ENCODE measurements around the gene TIAL1. TPM values are rescaled to one million over a fixed set of nuclear protein-coding genes. Genes with fewer than 3 reads are reported as not detected.

TIAL1 gene
- total and polyA plus RNA-seq, 2 donors (not counting 1 experiment from before 2014, with no cell fraction given), result 38.5 to 116 TPM

DNA sequence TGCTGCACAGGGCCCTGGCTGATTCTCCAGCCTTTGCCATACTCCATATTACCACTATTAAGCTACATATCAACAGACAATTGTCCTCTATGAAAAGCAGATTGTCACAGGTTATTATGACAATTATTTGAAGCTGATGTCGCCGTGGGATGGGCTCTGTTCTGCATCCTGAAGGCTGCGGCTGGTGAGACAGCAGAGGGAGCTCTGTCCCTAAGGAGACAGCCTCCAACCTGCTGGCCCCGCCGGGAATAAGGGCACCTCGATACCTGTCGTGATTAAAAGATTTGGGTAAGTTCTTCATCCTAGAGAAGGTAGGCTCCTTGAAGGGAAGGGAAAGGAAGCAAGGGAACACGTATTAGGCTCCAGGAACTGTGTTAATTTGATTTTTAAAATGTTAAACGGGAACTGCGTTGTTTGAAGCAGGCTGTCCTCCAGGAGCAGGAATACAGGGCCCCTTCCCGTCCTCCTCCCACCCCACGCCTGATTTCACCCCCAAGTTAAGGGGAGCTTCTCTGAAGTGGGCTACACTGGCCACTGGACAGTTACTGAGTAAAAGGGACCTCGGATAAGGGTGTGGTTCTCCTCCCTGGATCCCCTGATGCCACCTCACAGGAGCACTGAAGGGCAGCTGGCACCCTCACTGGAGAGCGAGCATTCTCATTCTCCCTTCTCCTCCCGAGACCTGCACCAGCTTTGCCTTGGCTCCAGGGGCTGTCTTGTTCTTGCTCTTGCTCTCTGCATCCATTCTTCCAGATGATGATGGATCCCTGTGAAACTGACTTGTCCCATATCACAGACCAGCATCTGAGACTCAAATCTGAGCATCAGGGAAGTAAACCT is 11.8 kb upstream of the TIAL1 start:
- H3K9ac ChIP-seq (ENCODE audit: insufficient read depth, low read length), result no peak overlapping the region
- H3K36me3 ChIP-seq (ENCODE audit: control insufficient read depth, insufficient read depth, low read length), result no peaks in the 10 kb centered on the region
- H3K79me2 ChIP-seq (ENCODE audit: control insufficient read depth, insufficient read depth, low read length), result no peaks in the 10 kb centered on the region
- H3K27ac ChIP-seq (ENCODE audit: insufficient read depth, low read length), result no peak overlapping the region
- no peaks in the 10 kb centered on the region for H3K27me3 ChIP-seq (ENCODE audit: control insufficient read depth, insufficient read depth, low read length)
- peak; percentile 25 to 40 for DNase-seq (ENCODE audit: low read depth in 2 of 2)
- H3K4me1 ChIP-seq (ENCODE audit: control insufficient read depth, extremely low read depth, insufficient read depth, low read length), result no peaks in the 10 kb centered on the region
- no peak overlapping the region for H2AFZ ChIP-seq (ENCODE audit: low read length)
- no peak for TF ChIP-seq EZH2 (IDR thresholded peaks at IDR 0.05; ENCODE audit: low read length, missing control alignments)
- TF ChIP-seq, protein P1, sequence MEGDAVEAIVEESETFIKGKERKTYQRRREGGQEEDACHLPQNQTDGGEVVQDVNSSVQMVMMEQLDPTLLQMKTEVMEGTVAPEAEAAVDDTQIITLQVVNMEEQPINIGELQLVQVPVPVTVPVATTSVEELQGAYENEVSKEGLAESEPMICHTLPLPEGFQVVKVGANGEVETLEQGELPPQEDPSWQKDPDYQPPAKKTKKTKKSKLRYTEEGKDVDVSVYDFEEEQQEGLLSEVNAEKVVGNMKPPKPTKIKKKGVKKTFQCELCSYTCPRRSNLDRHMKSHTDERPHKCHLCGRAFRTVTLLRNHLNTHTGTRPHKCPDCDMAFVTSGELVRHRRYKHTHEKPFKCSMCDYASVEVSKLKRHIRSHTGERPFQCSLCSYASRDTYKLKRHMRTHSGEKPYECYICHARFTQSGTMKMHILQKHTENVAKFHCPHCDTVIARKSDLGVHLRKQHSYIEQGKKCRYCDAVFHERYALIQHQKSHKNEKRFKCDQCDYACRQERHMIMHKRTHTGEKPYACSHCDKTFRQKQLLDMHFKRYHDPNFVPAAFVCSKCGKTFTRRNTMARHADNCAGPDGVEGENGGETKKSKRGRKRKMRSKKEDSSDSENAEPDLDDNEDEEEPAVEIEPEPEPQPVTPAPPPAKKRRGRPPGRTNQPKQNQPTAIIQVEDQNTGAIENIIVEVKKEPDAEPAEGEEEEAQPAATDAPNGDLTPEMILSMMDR (conservative IDR thresholded peaks at IDR 0.05 in 1 of 2, IDR thresholded peaks at IDR 0.05 in 1 of 2; ENCODE audit: low read depth in 1 of 2, low read length in 2 of 2), result peak; percentile 61 to 74
- H3K4me3 ChIP-seq (replicated peaks in 1 of 4; ENCODE audit: control extremely low read depth in 1 of 4, insufficient read depth in 1 of 4, low read depth in 3 of 4, low read length in 4 of 4), result no peak overlapping the region
- H4K20me1 ChIP-seq (ENCODE audit: control insufficient read depth, extremely low read depth, insufficient read depth, low read length), result no peaks in the 10 kb centered on the region
- peak overlapping the region; percentile 54 for H3K4me2 ChIP-seq (ENCODE audit: extremely low read depth, insufficient read depth, low read length)
- H3K9me3 ChIP-seq (ENCODE audit: control insufficient read depth, insufficient read depth, low read depth, low read length), result no peaks in the 10 kb centered on the region

DNA sequence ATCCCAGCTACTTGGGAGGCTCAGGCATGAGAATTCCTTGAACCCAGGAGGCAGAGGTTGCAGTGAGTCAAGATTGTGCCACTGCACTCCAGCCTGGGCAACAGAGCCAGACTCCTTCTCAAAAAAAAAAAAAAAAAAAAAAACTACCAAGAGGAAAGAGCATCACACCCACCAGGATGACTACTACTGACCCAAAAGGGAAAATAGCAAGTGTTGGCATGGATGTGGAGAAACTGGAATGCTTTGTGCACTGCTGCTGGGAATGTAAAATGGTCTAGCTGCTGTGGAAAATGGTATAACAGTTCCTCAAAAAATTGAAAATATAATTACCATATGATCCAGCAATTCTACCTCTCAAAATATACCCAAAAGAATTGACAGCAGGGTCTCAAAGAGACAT is 7.7 kb upstream of the TIAL1 start:
- no peak overlapping the region for H2AFZ ChIP-seq (ENCODE audit: low read length)
- DNase-seq (ENCODE audit: low read depth in 2 of 2), result no peak
- H3K27ac ChIP-seq (ENCODE audit: insufficient read depth, low read length), result no peak overlapping the region
- no peak overlapping the region for H3K4me2 ChIP-seq (ENCODE audit: extremely low read depth, insufficient read depth, low read length)
- no peaks in the 10 kb centered on the region for H3K4me1 ChIP-seq (ENCODE audit: control insufficient read depth, extremely low read depth, insufficient read depth, low read length)
- no peaks in the 10 kb centered on the region for H3K9me3 ChIP-seq (ENCODE audit: control insufficient read depth, insufficient read depth, low read depth, low read length)
- no peak overlapping the region for H3K9ac ChIP-seq (ENCODE audit: insufficient read depth, low read length)
- no peaks in the 10 kb centered on the region for H3K79me2 ChIP-seq (ENCODE audit: control insufficient read depth, insufficient read depth, low read length)
- no peaks in the 10 kb centered on the region for H3K36me3 ChIP-seq (ENCODE audit: control insufficient read depth, insufficient read depth, low read length)
- TF ChIP-seq, protein P1 (conservative IDR thresholded peaks at IDR 0.05 in 1 of 2, IDR thresholded peaks at IDR 0.05 in 1 of 2; ENCODE audit: low read depth in 1 of 2, low read length in 2 of 2), result no peak
- TF ChIP-seq EZH2 (IDR thresholded peaks at IDR 0.05; ENCODE audit: low read length, missing control alignments), result no peak
- no peak overlapping the region for H3K4me3 ChIP-seq (replicated peaks in 1 of 4; ENCODE audit: control extremely low read depth in 1 of 4, insufficient read depth in 1 of 4, low read depth in 3 of 4, low read length in 4 of 4)
- no peaks in the 10 kb centered on the region for H4K20me1 ChIP-seq (ENCODE audit: control insufficient read depth, extremely low read depth, insufficient read depth, low read length)
- H3K27me3 ChIP-seq (ENCODE audit: control insufficient read depth, insufficient read depth, low read length), result no peaks in the 10 kb centered on the region

DNA sequence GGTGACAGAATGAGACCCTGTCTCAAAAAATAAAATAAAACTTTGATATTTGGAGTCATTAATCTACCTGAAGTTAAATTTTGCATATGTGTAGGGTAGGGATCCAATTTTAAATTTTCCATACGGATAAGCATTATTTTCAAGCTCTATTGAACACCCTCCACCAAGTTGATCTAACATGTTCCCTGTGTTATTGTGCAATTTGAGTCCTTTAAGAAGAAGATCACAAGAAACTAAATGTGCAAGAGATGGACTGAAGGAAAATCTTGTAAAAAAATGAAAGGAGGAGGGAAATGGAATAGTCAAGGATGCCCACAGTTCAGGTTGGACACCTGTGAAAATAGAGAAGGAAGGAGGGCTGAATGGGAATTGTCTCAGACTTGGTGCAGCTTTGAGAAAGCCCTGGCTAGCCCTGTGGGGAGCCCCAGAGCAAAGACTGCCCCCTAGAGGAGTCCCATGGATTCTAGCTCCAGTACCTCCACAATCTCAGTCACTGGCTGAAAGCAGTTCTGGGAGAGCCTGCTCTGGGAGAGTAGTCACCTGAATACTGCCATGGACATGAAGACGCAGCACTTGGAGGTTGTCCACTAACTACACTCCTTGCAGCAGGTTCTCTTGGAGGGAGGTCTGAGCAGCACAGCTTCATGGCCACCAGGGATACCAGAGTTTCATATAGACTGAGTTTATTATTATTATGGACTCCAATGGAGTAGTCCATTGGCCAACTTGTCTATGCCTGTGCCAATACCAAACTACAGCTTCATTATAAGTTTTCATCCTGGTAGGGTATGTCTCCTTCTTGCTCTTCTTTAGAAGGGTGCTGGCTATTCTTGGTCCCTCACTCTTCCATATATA is 5.7 kb upstream of the TIAL1 start:
- no peak overlapping the region for H2AFZ ChIP-seq (ENCODE audit: low read length)
- no peaks in the 10 kb centered on the region for H3K79me2 ChIP-seq (ENCODE audit: control insufficient read depth, insufficient read depth, low read length)
- TF ChIP-seq, protein P1 (conservative IDR thresholded peaks at IDR 0.05 in 1 of 2, IDR thresholded peaks at IDR 0.05 in 1 of 2; ENCODE audit: low read depth in 1 of 2, low read length in 2 of 2), result peak; percentile 59 to 82
- no peak for TF ChIP-seq EZH2 (IDR thresholded peaks at IDR 0.05; ENCODE audit: low read length, missing control alignments)
- peak in 1 of 2 donors; percentile 35 for DNase-seq (ENCODE audit: low read depth in 2 of 2)
- no peaks in the 10 kb centered on the region for H4K20me1 ChIP-seq (ENCODE audit: control insufficient read depth, extremely low read depth, insufficient read depth, low read length)
- no peak overlapping the region for H3K27ac ChIP-seq (ENCODE audit: insufficient read depth, low read length)
- no peaks in the 10 kb centered on the region for H3K9me3 ChIP-seq (ENCODE audit: control insufficient read depth, insufficient read depth, low read depth, low read length)
- no peak overlapping the region for H3K4me2 ChIP-seq (ENCODE audit: extremely low read depth, insufficient read depth, low read length)
- no peak overlapping the region for H3K9ac ChIP-seq (ENCODE audit: insufficient read depth, low read length)
- H3K4me1 ChIP-seq (ENCODE audit: control insufficient read depth, extremely low read depth, insufficient read depth, low read length), result no peaks in the 10 kb centered on the region
- H3K4me3 ChIP-seq (replicated peaks in 1 of 4; ENCODE audit: control extremely low read depth in 1 of 4, insufficient read depth in 1 of 4, low read depth in 3 of 4, low read length in 4 of 4), result no peak overlapping the region
- H3K27me3 ChIP-seq (ENCODE audit: control insufficient read depth, insufficient read depth, low read length), result no peaks in the 10 kb centered on the region
- H3K36me3 ChIP-seq (ENCODE audit: control insufficient read depth, insufficient read depth, low read length), result no peaks in the 10 kb centered on the region

All from fibroblast of lung (primary cell).